Measurements from ENCODE around the gene CACNA2D3.

- TF ChIP-seq CTCF (IDR thresholded peaks at IDR 0.05) (no peak), RFX5 (IDR thresholded peaks at IDR 0.05) (no peak), TP53 (CRISPR knock-in tag; IDR thresholded peaks at IDR 0.05) (no peak), RARB (CRISPR knock-in tag; IDR thresholded peaks at IDR 0.05) (no peak)
Measured at GRCh38 chr3:54167999-54168398, 45.6 kb downstream of the CACNA2D3 start.

Data from A549 (cell line).